Central memory CD8-positive, alpha-beta T cell (primary cell): ENCODE measurements around the gene TLR7.

Experiments
- ATAC-seq: fragments of 150-1000 bp; cut with Tn5 transposase; replicated peaks from 2 replicates; pipeline ENCODE4 v1.10.0; 2022; ENCODE audit warnings: mild to moderate bottlenecking, moderate FRiP score, moderate number of reproducible peaks; ENCODE audit not compliant: poor library complexity, severe bottlenecking; ENCODE audit errors: extremely low read depth
- DNase-seq, 2 donors: peaks; one replicate each; pipeline ENCODE4 v3.0.0; 2021; ENCODE audit warnings: low spot score in 2 of 2
- H3K27ac Mint-ChIP-seq: one replicate; pipeline ENCODE4 v1.8.0; 2022; ENCODE audit warnings: low read depth, mild to moderate bottlenecking, moderate library complexity, mixed read lengths
- H3K27me3 Mint-ChIP-seq: one replicate; pipeline ENCODE4 v1.8.0; 2022; ENCODE audit warnings: mixed read lengths
- H3K36me3 Mint-ChIP-seq: one replicate; pipeline ENCODE4 v1.8.0; 2022; ENCODE audit warnings: mild to moderate bottlenecking, moderate library complexity, mixed read lengths; ENCODE audit not compliant: insufficient read depth
- H3K4me1 Mint-ChIP-seq: one replicate; pipeline ENCODE4 v1.8.0; 2022; ENCODE audit warnings: mixed read lengths
- H3K4me3 Mint-ChIP-seq: one replicate; pipeline ENCODE4 v1.8.0; 2022; ENCODE audit warnings: mild to moderate bottlenecking, moderate library complexity, mixed read lengths
- H3K9me3 Mint-ChIP-seq: one replicate; pipeline ENCODE4 v1.8.0; 2022; ENCODE audit warnings: mixed read lengths

The TLR7 gene

DNA sequence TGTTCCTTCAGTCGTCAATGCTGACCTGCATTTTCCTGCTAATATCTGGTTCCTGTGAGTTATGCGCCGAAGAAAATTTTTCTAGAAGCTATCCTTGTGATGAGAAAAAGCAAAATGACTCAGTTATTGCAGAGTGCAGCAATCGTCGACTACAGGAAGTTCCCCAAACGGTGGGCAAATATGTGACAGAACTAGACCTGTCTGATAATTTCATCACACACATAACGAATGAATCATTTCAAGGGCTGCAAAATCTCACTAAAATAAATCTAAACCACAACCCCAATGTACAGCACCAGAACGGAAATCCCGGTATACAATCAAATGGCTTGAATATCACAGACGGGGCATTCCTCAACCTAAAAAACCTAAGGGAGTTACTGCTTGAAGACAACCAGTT lies 52.2 kb downstream of the TLR7 start:
- no peak for ATAC-seq
- Mint-ChIP-seq H3K36me3 (no peaks in the 10 kb centered on the region), H3K9me3 (no peaks in the 10 kb centered on the region), H3K27ac (no peak overlapping the region), H3K4me3 (no peak overlapping the region), H3K27me3 (peaks cover 1% of the 10 kb centered on the region), H3K4me1 (no peaks in the 10 kb centered on the region)
- no peak for DNase-seq

DNA sequence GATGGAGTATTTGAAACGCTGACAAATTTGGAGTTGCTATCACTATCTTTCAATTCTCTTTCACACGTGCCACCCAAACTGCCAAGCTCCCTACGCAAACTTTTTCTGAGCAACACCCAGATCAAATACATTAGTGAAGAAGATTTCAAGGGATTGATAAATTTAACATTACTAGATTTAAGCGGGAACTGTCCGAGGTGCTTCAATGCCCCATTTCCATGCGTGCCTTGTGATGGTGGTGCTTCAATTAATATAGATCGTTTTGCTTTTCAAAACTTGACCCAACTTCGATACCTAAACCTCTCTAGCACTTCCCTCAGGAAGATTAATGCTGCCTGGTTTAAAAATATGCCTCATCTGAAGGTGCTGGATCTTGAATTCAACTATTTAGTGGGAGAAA lies 52.7 kb downstream of the TLR7 start:
- no peak overlapping the region for H3K27ac Mint-ChIP-seq
- no peak for ATAC-seq
- no peaks in the 10 kb centered on the region for H3K9me3 Mint-ChIP-seq
- peaks cover 7% of the 10 kb centered on the region for H3K27me3 Mint-ChIP-seq
- H3K4me1 Mint-ChIP-seq = no peaks in the 10 kb centered on the region
- H3K36me3 Mint-ChIP-seq = no peaks in the 10 kb centered on the region
- DNase-seq = no peak
- H3K4me3 Mint-ChIP-seq = no peak overlapping the region

DNA sequence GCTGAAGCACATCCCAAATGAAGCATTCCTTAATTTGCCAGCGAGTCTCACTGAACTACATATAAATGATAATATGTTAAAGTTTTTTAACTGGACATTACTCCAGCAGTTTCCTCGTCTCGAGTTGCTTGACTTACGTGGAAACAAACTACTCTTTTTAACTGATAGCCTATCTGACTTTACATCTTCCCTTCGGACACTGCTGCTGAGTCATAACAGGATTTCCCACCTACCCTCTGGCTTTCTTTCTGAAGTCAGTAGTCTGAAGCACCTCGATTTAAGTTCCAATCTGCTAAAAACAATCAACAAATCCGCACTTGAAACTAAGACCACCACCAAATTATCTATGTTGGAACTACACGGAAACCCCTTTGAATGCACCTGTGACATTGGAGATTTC lies 54.1 kb downstream of the TLR7 start:
- Mint-ChIP-seq H3K4me3 (no peak overlapping the region), H3K27me3 (peaks cover 10% of the 10 kb centered on the region), H3K4me1 (no peaks in the 10 kb centered on the region), H3K27ac (no peak overlapping the region), H3K36me3 (no peaks in the 10 kb centered on the region), H3K9me3 (no peaks in the 10 kb centered on the region)
- no peak for ATAC-seq
- no peak for DNase-seq

DNA sequence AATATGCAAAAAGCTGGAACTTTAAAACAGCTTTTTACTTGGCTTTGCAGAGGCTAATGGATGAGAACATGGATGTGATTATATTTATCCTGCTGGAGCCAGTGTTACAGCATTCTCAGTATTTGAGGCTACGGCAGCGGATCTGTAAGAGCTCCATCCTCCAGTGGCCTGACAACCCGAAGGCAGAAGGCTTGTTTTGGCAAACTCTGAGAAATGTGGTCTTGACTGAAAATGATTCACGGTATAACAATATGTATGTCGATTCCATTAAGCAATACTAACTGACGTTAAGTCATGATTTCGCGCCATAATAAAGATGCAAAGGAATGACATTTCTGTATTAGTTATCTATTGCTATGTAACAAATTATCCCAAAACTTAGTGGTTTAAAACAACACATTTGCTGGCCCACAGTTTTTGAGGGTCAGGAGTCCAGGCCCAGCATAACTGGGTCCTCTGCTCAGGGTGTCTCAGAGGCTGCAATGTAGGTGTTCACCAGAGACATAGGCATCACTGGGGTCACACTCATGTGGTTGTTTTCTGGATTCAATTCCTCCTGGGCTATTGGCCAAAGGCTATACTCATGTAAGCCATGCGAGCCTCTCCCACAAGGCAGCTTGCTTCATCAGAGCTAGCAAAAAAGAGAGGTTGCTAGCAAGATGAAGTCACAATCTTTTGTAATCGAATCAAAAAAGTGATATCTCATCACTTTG lies 55.2 kb downstream of the TLR7 start:
- Mint-ChIP-seq H3K27ac (no peak overlapping the region), H3K9me3 (no peaks in the 10 kb centered on the region), H3K4me3 (no peak overlapping the region), H3K27me3 (peaks cover 10% of the 10 kb centered on the region), H3K4me1 (no peaks in the 10 kb centered on the region), H3K36me3 (no peaks in the 10 kb centered on the region)
- no peak for DNase-seq
- no peak for ATAC-seq

DNA sequence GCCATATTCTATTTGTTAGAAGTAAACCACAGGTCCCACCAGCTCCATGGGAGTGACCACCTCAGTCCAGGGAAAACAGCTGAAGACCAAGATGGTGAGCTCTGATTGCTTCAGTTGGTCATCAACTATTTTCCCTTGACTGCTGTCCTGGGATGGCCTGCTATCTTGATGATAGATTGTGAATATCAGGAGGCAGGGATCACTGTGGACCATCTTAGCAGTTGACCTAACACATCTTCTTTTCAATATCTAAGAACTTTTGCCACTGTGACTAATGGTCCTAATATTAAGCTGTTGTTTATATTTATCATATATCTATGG lies 55.7 kb downstream of the TLR7 start:
- no peak for ATAC-seq
- no peaks in the 10 kb centered on the region for H3K36me3 Mint-ChIP-seq
- DNase-seq = no peak
- H3K9me3 Mint-ChIP-seq = no peaks in the 10 kb centered on the region
- H3K4me3 Mint-ChIP-seq = no peak overlapping the region
- H3K4me1 Mint-ChIP-seq = no peaks in the 10 kb centered on the region
- H3K27me3 Mint-ChIP-seq = peaks cover 10% of the 10 kb centered on the region
- no peak overlapping the region for H3K27ac Mint-ChIP-seq

DNA sequence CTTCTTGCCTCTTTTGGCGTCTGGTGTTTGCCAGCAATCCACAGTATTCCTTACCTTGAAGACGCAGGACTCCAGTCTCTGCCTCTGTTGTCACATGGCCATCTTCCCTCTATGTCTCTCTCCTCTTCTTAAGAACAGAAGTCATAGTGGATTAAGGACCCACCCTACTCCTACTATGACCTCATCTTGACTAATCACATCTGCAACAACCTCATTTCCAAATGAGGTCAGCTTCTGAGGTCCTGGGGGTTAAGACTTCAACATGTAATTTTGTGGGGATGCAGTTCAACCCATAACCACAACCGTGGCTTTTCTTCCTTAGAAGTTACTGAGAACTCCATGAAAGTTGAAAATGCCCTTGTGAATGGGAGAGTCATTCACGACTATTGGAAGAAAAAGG lies 62.8 kb downstream of the TLR7 start:
- ATAC-seq = no peak
- Mint-ChIP-seq H3K9me3 (no peaks in the 10 kb centered on the region), H3K4me1 (no peaks in the 10 kb centered on the region), H3K27ac (no peak overlapping the region), H3K36me3 (no peaks in the 10 kb centered on the region), H3K4me3 (no peak overlapping the region), H3K27me3 (peaks cover 3% of the 10 kb centered on the region)
- no peak for DNase-seq

DNA sequence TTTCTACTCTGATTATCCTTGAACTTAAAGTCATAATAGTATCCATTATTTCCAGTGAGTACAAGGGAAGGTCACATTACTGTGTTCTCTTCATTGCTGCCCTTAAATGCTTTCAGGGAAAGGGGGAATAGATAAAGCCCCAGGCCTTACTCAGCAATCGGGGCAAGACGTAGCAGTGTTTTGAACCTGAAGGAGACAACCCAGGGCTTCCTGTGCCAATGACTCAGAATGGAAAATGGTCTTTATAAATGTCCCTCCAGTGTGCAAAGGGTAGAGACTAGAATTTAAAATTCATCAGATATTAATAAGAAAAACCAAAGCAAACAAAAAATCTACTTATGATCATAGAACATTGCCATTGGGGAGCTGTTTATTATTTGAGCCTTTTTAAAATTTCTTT lies 63.3 kb downstream of the TLR7 start:
- ATAC-seq (no peak), DNase-seq (no peak)
- Mint-ChIP-seq H3K36me3 (no peaks in the 10 kb centered on the region), H3K27me3 (no peaks in the 10 kb centered on the region), H3K4me3 (no peak overlapping the region), H3K9me3 (no peaks in the 10 kb centered on the region), H3K4me1 (no peaks in the 10 kb centered on the region), H3K27ac (no peak overlapping the region)

DNA sequence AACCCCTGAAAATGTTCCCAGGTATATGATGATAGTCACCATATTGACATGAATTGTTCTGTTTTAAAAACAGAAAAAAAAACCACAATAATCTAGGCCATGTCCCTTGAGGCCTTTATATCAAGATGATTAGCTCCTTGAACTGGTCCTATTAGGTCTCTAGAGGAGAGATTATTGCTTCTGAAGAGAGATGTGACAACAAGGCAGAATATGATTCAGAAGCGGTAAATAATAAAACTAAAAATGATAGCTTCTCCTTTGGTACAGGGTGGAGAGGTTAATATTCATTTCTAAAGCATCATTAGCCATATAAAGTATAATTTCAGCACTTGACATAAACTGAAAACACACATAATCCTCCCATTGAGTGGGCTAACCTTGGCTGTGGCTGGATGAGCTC lies 65.4 kb downstream of the TLR7 start:
- ATAC-seq (no peak), DNase-seq (no peak)
- no peaks in the 10 kb centered on the region for H3K36me3 Mint-ChIP-seq
- H3K4me3 Mint-ChIP-seq = no peak overlapping the region
- H3K27me3 Mint-ChIP-seq = no peaks in the 10 kb centered on the region
- H3K4me1 Mint-ChIP-seq = no peaks in the 10 kb centered on the region
- H3K9me3 Mint-ChIP-seq = no peaks in the 10 kb centered on the region
- H3K27ac Mint-ChIP-seq = no peak overlapping the region

DNA sequence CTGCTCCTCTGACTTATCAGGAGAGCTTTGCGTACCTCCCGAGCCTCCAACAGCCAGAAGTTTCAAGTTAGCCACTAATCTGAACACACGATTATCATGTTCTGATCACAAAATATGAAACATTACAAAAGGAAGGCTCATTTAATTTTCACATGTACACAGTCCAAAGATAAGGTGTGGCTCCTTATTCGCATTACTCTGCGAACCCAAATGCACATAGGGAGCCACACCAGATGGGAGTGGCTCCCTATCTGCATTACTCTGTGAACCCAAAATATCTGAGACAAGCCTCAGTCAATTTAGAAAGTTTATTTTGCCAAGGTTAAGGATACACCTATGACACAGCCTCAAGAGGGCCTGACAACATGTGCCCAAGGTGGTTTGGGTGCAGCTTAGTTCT lies 68.0 kb downstream of the TLR7 start:
- H3K27me3 Mint-ChIP-seq = no peaks in the 10 kb centered on the region
- H3K4me1 Mint-ChIP-seq = no peaks in the 10 kb centered on the region
- no peak for DNase-seq
- ATAC-seq = no peak
- no peaks in the 10 kb centered on the region for H3K9me3 Mint-ChIP-seq
- no peak overlapping the region for H3K4me3 Mint-ChIP-seq
- H3K36me3 Mint-ChIP-seq = no peaks in the 10 kb centered on the region
- no peak overlapping the region for H3K27ac Mint-ChIP-seq

DNA sequence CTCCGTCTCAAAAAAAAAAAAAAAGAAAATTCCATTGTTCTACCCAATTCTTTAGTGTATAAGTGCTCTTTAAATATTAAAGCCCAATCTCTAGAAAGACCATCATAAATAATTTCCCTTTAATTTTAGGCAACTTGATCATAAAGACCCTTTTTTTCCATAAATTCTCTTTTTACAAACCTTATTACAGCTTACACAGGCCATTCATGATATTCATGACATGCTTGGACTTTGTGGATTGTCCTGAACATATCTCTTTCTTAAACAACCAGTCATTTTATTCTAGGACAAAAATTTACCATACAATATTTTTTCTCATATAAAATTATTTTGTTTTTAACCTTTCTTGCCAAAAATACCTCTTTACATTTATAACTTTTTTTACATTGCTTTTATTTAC lies 70.1 kb downstream of the TLR7 start:
- Mint-ChIP-seq H3K36me3 (no peaks in the 10 kb centered on the region), H3K27me3 (no peaks in the 10 kb centered on the region), H3K27ac (no peak overlapping the region), H3K4me1 (no peaks in the 10 kb centered on the region), H3K9me3 (no peaks in the 10 kb centered on the region), H3K4me3 (no peak overlapping the region)
- ATAC-seq (no peak), DNase-seq (no peak)
